Aorta (tissue), 5 donors: ENCODE data around the gene HCRT. TPM values are rescaled to one million over a fixed set of nuclear protein-coding genes. Genes with fewer than 3 reads are reported as not detected.
"Not testable (repeated sequence)": the region's sequence is repeated elsewhere in the genome, so short reads cannot be mapped to it uniquely, and the experiment has no call there.

Experiments
- ATAC-seq: fragments of 200-7000 bp; cut with Tn5 transposase; one replicate; pipeline ENCODE4 v1.9.1; 2022; ENCODE audit warnings: moderate library complexity; ENCODE audit not compliant: low FRiP score
- DNase-seq, 2 donors: peaks; one replicate each; pipeline ENCODE4 v3.0.0-alpha.2; 2020
- H3K27ac ChIP-seq, 2 donors: one replicate each; pipeline ENCODE4 v1.5.1; 2013; ENCODE audit warnings: low read length in 2 of 2, mild to moderate bottlenecking in 2 of 2, moderate library complexity in 2 of 2, control low read depth in 1 of 2, inconsistent platforms in 1 of 2, low read depth in 1 of 2
- H3K27me3 ChIP-seq, 2 donors: one replicate each; pipeline ENCODE4 v1.6.1; 2013; ENCODE audit warnings: control low read depth in 1 of 2, low read length in 1 of 2, mild to moderate bottlenecking in 1 of 2, moderate library complexity in 1 of 2; ENCODE audit not compliant: insufficient read depth in 2 of 2, control insufficient read depth in 1 of 2
- H3K36me3 ChIP-seq, 2 donors: one replicate each; pipeline ENCODE4 v1.6.1; 2013; ENCODE audit warnings: control low read depth in 1 of 2, low read length in 1 of 2, mild to moderate bottlenecking in 1 of 2; ENCODE audit not compliant: insufficient read depth in 2 of 2, control insufficient read depth in 1 of 2
- H3K4me1 ChIP-seq, 2 donors: one replicate each; pipeline ENCODE4 v1.6.1; 2013; ENCODE audit warnings: low read length in 2 of 2, control low read depth in 1 of 2, mild to moderate bottlenecking in 1 of 2, moderate library complexity in 1 of 2; ENCODE audit not compliant: insufficient read depth in 2 of 2, control insufficient read depth in 1 of 2
- H3K4me3 ChIP-seq, 2 donors: one replicate each; pipeline ENCODE4 v1.5.1; 2013; ENCODE audit warnings: low read length in 2 of 2, control low read depth in 1 of 2, mild to moderate bottlenecking in 1 of 2
- H3K9me3 ChIP-seq: one replicate; pipeline ENCODE4 v1.6.1; 2013; ENCODE audit warnings: mild to moderate bottlenecking, low read length; ENCODE audit not compliant: control insufficient read depth
- WGBS, 2 donors: extraction: QIAGEN DNeasy Blood & Tissue Kit; methylation state at CpG; one replicate each; pipeline ENCODE4 v1.1.7; 2013; 5-methylcytosine and 5-hydroxymethylcytosine counted together
- intact Hi-C, 2 donors: fragments of 100-400 bp; cut with DNase I; formaldehyde crosslinking; loops; one replicate each; pipeline versions ENCODE4 v1.14.2 to v1.15.0; 2022
- polyA plus RNA-seq, 2 donors: library from polyadenylated mRNA; stranded (reverse); fragments of 200-250 nt; gene quantifications; one replicate each; pipeline ENCODE4 v1.2.3, GENCODE V29; 2013
- total RNA-seq, 2 donors: library from RNA; stranded (reverse); fragmentation: NEBNext Ultra II Directional; extraction: Animal tissue kit (Norgen Biotek cat#: 25700); gene quantifications; one replicate each; pipeline ENCODE4 v1.2.1, GENCODE V29; 2021
- donor health status: healthy with polysubstance abuse.
- donor health status: Bipolar disorder and iron deficiency.
- donor health status: DM: no; HTN: no; CAD: no.
- donor health status: DM: no; HTN: no; CAD: no.
- donor health status: DM: yes; HTN: yes; CAD: no.

Gene HCRT
- total and polyA plus RNA-seq, 4 donors = not detected

DNA sequence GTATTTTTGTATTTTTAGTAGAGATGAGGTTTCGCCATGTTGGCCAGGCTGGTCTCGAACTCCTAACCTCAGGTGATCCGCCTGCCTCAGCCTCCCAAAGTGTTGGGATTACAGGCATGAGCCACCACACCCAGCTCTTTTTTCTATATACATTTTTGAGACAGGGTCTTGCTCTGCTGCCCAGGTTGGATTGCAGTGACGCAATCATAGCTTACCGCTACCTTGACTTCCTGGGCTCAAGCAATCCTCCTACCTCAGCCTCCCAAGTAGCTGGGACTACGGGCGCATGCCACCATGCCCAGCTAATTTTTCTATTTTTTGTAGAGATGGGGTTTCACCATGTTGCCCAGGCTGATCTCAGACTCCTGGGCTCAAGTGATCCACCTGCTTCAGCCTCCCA is 44.6 kb downstream of the HCRT start:
- DNase-seq, intact Hi-C loops, ATAC-seq, H3K9me3 ChIP-seq, H3K4me1 ChIP-seq, H3K36me3 ChIP-seq, H3K4me3 ChIP-seq, H3K27ac ChIP-seq, H3K27me3 ChIP-seq: not testable (repeated sequence)
- WGBS, 2 donors = 98 to 99% methylated on average over 7 of the region's 7 CpGs

DNA sequence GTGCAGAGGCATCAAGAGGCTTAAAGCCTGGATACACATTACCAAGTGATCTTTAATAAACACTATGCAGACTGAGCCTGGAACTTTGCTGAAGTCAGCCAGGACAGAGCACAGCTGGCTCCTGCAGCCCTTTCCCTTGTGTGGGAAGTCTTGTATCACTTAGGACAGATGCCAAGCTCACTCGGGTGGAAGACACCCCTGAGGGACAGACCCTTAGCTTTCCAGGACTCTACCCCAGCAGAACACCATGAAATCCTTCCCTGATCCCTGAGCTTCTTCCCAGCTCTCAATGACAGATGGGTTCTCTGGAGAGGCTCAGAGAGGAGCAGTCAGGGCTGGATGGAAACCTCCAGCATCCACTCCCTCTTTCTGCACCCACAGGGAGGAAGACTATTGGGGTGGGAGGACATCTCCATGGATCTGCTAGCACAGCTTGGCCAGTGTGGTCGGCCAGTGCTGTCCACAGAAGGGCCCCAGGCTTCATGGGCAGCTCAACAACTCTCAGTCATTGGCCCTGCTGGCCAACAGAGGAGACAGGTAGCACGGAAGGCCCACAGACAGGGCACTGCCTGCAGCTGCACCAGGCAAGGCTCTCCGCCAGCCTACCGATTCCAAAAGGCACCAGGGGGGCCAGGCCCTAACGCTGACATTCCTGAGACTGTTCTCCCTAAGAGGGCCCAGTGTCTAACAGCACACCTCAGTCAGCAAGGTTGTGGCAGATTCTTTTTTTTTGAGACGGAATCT is 46.3 kb downstream of the HCRT start:
- DNase-seq (no peak), ATAC-seq (no peak)
- H3K27ac ChIP-seq = no peak overlapping the region
- WGBS, 2 donors = 68 to 69% methylated on average over 7 of the region's 7 CpGs
- peaks cover 0 to 7% of the 10 kb centered on the region in 2 donors for H3K4me1 ChIP-seq
- no peaks in the 10 kb centered on the region for H3K27me3 ChIP-seq
- H3K36me3 ChIP-seq = no peaks in the 10 kb centered on the region
- no peaks in the 10 kb centered on the region for H3K9me3 ChIP-seq
- no peak overlapping the region for H3K4me3 ChIP-seq
- intact Hi-C loops = no loop called here

DNA sequence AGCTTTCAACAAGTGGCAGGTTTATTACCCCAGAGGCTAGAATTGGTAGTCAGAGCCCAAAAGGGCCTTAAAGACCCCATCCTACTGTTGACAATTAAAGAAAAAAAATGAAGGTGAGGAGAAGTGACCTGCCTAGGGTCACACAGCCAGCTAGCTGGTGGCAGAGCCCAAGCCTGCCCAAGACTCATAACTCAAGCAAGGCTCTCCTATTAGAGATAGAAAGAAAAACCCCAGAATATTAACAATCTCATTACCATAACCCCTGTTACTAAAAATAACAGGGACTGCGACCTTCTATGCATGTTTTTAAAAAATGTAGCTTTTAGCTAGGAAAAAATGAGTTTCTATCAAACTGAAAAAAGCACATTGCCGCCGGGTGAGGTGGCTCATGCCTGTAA is 48.6 kb downstream of the HCRT start:
- H3K9me3 ChIP-seq = no peaks in the 10 kb centered on the region
- peaks cover 0 to under 1% of the 10 kb centered on the region in 2 donors for H3K4me1 ChIP-seq
- DNase-seq (no peak), ATAC-seq (no peak)
- intact Hi-C loops = no loop called here
- no peak overlapping the region for H3K27ac ChIP-seq
- H3K4me3 ChIP-seq = no peak overlapping the region
- no peaks in the 10 kb centered on the region for H3K27me3 ChIP-seq
- H3K36me3 ChIP-seq = no peaks in the 10 kb centered on the region
- 71 to 74% methylated on average over 3 of the region's 3 CpGs for WGBS, 2 donors

DNA sequence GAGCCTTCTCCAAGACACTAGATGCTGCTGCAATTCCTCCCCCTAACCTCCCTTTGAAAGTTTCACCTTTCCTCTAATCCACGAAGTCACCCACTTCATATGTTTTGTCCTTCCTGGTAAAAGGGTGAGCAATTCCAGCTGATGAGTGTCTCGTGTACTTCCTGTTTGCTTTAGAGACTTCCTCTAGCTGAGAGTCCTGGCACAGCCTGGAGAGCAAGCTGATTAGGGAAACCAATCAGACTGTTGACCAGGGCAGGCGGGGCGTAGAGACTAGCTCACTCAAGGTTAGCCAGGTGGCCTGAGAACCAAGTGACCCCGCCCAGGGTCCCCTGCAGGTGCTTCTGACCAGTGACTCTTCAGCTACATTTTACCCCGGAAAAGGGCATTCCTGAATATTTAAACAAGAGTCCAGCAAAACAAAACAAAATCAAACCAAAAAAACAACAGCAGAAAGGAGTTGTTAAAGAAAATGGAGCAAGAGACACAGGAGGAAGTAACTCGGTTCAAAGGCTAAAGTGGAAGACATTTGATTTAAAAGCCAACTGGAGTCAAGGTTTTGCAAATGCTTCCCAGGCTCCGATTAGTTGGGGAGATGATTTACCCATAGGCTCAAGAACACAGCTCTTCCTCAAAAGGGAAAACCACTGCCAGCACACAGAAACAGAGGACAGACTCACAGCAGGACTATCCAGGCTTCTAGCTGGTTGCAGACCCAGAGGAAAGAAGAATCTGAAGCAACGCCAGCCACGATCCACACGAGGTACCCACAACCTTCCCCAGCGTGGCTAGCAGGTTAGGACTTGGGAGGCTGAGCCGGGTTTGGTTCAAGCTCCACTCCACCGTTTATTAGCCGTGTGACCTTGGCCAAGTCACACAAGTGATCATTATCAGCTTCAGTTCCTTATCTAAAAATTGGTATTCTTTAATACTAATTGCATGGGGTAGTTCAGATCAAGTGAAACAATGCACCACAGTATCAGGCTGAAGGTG is 49.3 kb downstream of the HCRT start:
- Histone ChIP-seq H3K4me1 (no peaks in the 10 kb centered on the region), H3K27me3 (no peaks in the 10 kb centered on the region), H3K9me3 (no peaks in the 10 kb centered on the region), H3K36me3 (no peaks in the 10 kb centered on the region), H3K27ac (no peak overlapping the region), H3K4me3 (no peak overlapping the region)
- WGBS, 2 donors = 67 to 69% methylated on average over 15 of the region's 15 CpGs
- DNase-seq (peak in 1 of 2 donors; percentile 77), ATAC-seq (peak; percentile 56)
- intact Hi-C loops = no loop called here

DNA sequence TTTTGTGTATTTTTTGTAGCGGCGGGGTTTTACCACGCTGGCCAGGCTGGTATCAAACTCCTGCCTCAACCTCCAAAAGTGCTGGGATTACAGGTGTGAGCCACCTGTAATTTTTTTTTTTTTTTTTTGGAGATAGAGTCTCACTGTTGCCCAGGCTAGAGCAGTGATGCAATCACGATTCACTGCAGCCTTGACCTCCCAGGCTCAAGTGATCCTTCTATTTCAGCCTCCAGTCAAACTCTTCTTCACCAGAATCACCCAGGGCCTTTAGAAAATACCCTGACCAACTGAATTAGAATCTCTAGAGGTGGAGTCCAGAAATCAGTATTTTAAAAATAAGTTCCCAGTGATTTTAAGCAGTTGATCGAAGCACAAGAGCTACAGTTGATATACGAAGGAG is 50.1 kb downstream of the HCRT start:
- no peak overlapping the region for H3K4me3 ChIP-seq
- ATAC-seq (no peak), DNase-seq (no peak)
- 86% methylated on average over 6 of the region's 6 CpGs for WGBS, 2 donors
- no peak overlapping the region for H3K27ac ChIP-seq
- H3K36me3 ChIP-seq = no peaks in the 10 kb centered on the region
- H3K27me3 ChIP-seq = no peaks in the 10 kb centered on the region
- H3K4me1 ChIP-seq = no peaks in the 10 kb centered on the region
- intact Hi-C loops = no loop called here
- H3K9me3 ChIP-seq = no peaks in the 10 kb centered on the region

Other genes starting within 250 kb of the HCRT start
- 10 to 100 TPM; 50.2 to 59.3 TPM for gene CNP, start 218.7 kb downstream of the HCRT start, total RNA-seq
- gene CNP, start 218.7 kb downstream of the HCRT start, polyA plus RNA-seq = 10 to 100 TPM; 15.5 to 36.4 TPM
- gene DNAJC7, start 168.0 kb downstream of the HCRT start, total RNA-seq = 10 to 100 TPM; 68.2 to 84.2 TPM
- 10 to 100 TPM; 74.3 to 74.4 TPM for gene DNAJC7, start 168.0 kb downstream of the HCRT start, polyA plus RNA-seq
- 10 to 100 TPM; 25.3 to 28.5 TPM for gene NKIRAS2, start 165.4 kb downstream of the HCRT start, total RNA-seq
- 10 to 100 TPM; 23.0 to 25.3 TPM for gene NKIRAS2, start 165.4 kb downstream of the HCRT start, polyA plus RNA-seq
- under 1 TPM; 0.32 to 0.96 TPM for gene C17orf113, start 134.9 kb downstream of the HCRT start, total RNA-seq
- under 1 TPM; 0.50 to 0.74 TPM for gene C17orf113, start 134.9 kb downstream of the HCRT start, polyA plus RNA-seq
- not detected for gene ZNF385C, start 87.0 kb downstream of the HCRT start, total RNA-seq
- gene ZNF385C, start 87.0 kb downstream of the HCRT start, polyA plus RNA-seq = under 1 TPM in 1 of 2 donors, not detected in 1; 0.49 TPM
- 10 to 100 TPM; 11.6 to 24.5 TPM for gene DHX58, start 72.7 kb downstream of the HCRT start, total RNA-seq
- 10 to 100 TPM in 1 of 2 donors, 1 to 10 TPM in 1; 3.6 to 45.5 TPM for gene DHX58, start 72.7 kb downstream of the HCRT start, polyA plus RNA-seq
- 10 to 100 TPM; 24.8 to 49.3 TPM for gene KAT2A, start 64.1 kb downstream of the HCRT start, total RNA-seq
- 100 to 1,000 TPM in 1 of 2 donors, 1 to 10 TPM in 1; 8.9 to 109 TPM for gene KAT2A, start 64.1 kb downstream of the HCRT start, polyA plus RNA-seq
- gene HSPB9, start 62.6 kb downstream of the HCRT start, total RNA-seq = not detected
- under 1 TPM; 0.15 to 0.63 TPM for gene HSPB9, start 62.6 kb downstream of the HCRT start, polyA plus RNA-seq
- gene RAB5C, start 30.5 kb downstream of the HCRT start, total RNA-seq = 100 to 1,000 TPM; 109 to 130 TPM
- 100 to 1,000 TPM; 122 to 156 TPM for gene RAB5C, start 30.5 kb downstream of the HCRT start, polyA plus RNA-seq
- gene KCNH4, start 4.3 kb downstream of the HCRT start, total RNA-seq = under 1 TPM; 0.15 to 0.32 TPM
- not detected for gene KCNH4, start 4.3 kb downstream of the HCRT start, polyA plus RNA-seq
- 10 to 100 TPM; 17.3 to 26.0 TPM for gene GHDC, start 9.0 kb upstream of the HCRT start, total RNA-seq
- 10 to 100 TPM; 13.1 to 27.5 TPM for gene GHDC, start 9.0 kb upstream of the HCRT start, polyA plus RNA-seq
- 100 to 1,000 TPM in 1 of 2 donors, 10 to 100 TPM in 1; 78.0 to 106 TPM for gene STAT5B, start 90.9 kb upstream of the HCRT start, total RNA-seq
- gene STAT5B, start 90.9 kb upstream of the HCRT start, polyA plus RNA-seq = 10 to 100 TPM; 18.0 to 54.6 TPM
- 10 to 100 TPM; 42.1 to 63.2 TPM for gene STAT5A, start 103.0 kb upstream of the HCRT start, total RNA-seq
- 10 to 100 TPM; 10.9 to 20.8 TPM for gene STAT5A, start 103.0 kb upstream of the HCRT start, polyA plus RNA-seq
- 100 to 1,000 TPM; 279 to 297 TPM for gene STAT3, start 203.0 kb upstream of the HCRT start, total RNA-seq
- 10 to 100 TPM; 34.1 to 78.3 TPM for gene STAT3, start 203.0 kb upstream of the HCRT start, polyA plus RNA-seq
- 100 to 1,000 TPM; 569 to 643 TPM for gene CAVIN1, start 237.8 kb upstream of the HCRT start, total RNA-seq
- gene CAVIN1, start 237.8 kb upstream of the HCRT start, polyA plus RNA-seq = 100 to 1,000 TPM; 350 to 422 TPM